CD1c-positive myeloid dendritic cell (primary cell): Measurements from ENCODE around the gene KIF17.
"Not testable (repeated sequence)": the region's sequence is repeated elsewhere in the genome, so short reads cannot be mapped to it uniquely, and the experiment has no call there.

ENCODE experiments used
- DNase-seq: peaks from one replicate; pipeline ENCODE4 v3.0.0-alpha.2; 2016; ENCODE audit errors: extremely low spot score

KIF17 gene

DNA sequence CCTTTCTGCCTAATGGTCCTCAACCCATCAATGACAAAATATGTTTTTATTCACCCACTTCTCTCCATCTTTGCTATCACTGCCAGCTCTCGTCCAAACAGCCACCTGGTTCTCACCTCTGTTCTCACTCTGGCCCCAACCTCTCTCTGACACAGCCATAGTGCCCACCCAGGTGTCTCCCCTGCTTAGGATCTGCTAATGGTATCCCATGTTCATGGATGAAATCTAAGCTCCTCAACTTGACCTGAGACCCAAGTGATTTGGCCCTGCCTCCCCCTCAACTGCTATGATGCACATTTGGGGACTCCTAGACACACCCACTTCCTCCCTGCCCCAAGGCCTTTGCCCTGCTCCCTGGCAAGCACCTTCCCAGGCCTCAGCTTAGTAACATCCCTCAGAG lies 25.9 kb downstream of the KIF17 start:
- no peak for DNase-seq

DNA sequence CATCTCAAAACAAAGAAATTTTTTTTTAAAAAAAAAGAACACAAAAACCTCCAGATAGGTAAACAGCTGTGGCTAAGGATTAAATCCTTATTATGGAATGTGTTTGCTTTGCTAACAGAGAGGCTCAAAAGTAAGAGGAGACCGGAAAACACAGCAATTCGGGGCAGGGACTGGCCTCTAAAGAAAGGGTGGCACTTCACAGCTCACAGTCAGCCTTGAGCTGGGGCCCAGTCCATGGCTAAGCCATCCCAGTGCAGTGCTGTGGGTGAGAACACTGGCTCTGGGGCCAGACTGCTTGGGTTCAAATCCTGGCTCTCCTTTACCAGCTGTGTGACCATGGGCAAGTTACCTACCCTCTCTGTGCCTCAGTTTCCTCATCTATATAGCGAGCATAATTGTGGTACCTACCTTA lies 28.2 kb downstream of the KIF17 start:
- DNase-seq = no peak

DNA sequence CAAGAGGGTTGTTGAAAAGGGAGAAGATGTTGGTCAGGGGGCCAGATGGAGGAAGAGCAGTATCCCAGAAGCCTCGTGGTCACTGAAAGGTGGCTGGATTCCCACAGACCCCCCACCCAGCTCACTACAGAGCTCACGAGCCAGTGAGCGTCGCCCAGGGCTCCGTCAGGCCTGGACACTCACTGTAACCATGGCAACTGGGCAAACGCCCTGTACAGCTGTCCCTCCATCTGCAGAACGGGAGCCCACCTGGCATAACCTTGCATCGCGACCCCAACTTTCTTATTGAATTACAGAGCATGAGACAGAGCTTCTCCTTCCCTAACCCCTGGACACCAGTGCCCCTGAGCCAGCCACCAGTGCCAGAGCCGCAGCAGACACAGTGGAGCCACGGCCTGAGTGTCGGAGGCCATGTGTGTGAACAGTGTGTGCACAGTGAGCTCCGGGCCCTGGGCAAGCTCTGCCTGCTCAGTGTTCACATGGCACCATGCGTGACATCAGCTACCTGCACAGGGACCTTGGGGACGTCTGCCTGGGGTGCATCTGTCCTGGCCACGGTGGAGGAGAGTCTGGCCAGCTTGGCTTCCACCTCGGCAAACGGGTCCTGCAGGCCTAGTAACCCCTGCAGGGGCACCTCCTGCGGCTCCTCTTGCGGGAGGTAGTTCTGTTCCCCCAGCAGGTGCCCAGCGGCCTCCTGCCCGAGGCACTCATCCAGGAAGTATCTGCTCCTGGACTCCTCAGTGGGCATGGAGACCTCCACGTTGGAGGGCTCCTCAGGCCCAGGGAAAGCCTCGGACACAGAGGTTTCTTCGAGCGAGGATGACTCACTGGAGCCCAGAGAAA lies 30.7 kb downstream of the KIF17 start:
- DNase-seq = no peak

DNA sequence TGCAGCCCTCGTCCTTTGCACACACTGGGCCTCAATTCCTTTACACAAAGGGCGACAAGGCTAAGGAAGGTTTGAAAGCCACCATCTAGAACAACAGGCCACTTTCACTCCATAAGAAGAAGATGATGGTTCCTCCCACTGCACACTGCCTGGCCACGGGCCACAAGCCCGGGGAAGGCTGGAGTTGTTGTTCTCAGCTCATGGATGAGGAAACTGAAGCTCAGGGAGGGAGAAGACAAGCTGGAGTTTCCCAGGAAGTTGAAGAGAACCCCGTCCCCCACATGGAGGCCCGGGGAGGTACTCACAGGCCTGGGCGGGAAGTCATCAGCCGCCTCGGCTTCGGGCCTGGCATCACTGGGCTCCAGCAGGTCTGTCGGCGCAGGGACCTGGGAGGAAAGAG lies 32.1 kb downstream of the KIF17 start:
- peak; percentile 44 for DNase-seq

DNA sequence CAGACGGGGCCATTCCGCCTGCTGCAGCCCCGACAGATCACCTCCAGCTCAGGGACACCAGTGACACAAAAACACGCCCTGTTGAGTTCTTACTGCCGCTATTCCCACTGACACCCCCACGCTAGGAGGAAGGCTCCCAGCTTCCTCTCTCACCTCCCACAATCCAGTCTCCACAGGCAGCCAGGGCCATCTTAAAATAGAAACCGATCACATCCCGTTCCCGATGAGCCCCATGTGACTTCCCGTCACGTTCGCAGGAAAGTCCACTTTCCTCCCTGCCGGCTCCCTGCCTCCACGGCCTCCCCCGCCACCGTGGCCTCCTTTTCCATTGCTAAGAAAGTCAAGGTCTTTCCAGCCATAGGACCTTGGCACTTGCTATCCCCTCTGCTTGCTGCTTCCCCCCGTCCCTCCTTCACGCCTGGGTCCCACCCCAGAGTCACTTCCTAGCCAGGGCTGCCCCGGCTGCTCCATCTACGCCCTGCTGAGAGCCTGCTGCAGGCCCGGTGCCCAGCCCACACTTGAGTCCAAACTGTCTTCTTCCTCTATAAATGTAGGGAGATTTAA lies 32.6 kb downstream of the KIF17 start:
- DNase-seq = peak; percentile 70

DNA sequence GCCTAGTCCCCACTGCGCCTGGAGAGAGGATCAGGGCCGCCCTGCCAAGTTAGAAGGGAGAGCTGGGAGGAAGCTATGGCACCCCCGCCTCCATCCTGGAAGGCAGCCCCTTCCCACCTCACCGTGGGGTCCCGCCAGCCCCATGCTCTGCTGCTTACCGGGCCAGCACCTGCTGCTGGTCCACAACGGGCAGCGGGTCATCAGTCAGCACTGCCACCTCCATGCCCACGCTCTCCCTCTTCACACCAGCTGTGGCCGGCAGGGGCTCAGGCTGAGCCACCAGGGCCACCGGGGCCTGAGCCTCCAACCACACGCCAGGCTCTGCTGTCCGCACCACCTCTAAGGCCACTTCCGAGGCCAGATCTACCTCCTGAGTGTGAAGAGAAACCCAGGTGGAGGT lies 33.2 kb downstream of the KIF17 start:
- no peak for DNase-seq

DNA sequence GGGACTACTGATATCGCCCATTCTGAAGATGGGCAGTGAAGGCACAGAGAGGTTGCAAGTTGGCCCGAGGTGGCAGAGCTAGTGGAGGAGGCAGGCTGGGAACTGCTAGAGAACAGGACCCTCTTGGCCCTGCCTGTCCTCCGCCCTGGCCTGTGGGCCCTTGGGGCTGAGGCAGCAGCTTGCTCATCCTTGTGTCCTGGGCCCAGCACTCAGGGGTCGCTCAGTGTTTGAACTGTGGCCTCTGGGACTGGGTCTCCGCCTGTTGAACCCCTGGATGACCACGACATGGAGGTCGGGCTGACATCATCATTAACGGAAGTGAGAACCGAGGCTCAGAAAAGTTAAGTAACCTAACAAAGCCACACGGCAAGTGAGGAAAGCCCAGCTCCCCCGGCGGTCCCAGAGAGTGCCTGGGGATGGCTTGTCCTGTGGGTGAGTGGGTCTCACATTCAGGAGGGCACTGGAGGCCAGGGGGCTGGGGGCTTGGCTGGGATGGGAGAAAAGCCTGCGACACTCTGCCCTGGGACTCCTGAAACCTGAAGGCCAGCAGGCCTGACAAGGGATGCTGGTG lies 33.7 kb downstream of the KIF17 start:
- peak; percentile 32 for DNase-seq

DNA sequence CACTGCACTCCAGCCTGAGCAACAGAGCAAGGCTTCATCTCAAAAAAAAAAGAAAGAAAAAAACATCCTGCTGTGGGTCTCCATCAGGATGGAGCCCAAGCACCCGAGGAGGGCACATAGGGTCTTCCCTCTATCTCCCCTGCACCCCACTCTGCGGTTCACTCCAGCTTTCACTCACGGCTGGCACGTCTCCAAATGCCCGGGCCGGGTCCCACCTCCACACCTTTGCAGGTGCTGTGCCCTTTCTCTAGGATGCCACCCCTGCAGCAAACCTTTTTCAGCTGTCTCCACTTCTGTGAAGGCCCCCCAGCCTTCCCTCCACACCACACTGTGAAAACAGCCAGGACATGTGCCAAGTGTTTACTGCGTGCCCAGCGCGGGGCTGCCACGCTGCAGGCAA lies 34.2 kb downstream of the KIF17 start:
- DNase-seq = no peak

DNA sequence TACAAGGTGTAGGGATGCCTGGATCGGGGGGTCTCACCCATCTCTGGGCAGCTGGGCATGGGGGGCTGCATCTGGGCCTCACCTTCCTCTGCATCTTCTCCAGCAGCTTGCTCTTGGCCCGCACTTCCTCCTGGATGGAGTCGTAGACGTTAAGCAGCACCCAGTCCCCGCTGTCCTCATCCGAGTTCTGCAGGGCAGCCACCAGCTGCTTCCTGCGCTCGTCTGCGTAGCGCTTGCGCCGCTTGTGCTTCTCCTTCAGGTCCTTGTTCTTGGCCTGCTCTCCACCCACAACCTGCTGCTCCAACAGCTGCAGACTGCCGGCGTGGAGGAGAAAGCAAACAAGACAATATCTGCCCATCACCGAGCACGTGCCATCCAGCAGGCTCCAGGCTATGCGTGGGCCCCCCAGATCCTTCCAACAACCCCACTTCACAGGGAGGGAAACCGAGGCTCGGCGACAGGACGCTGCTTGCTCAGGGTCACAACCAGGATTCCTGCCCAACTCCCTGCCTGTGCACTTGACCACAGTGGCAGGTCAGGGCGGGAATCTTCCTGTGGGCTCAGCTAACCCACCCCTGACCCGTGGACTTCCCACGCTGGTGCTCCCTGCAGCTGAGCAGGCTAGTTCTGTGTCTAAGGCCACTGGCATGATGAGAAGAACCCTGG lies 35.1 kb downstream of the KIF17 start:
- DNase-seq = peak; percentile 63

DNA sequence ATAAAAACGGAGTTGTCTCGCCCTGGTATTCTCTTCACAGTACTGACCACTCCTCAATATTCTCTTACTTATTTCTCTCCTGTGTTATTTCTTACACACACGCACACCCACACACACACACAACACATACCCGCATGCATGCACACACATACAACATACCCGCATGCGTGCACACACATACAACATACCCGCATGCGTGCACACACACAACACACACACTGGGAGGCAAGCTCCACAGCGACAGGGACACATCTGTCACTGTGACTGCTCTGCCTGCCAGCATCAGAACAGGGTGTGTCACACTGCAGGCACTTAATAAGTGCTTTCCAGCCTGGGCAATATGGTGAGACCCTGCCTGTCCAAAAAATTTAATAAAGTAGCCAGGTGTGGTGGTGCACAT lies 35.8 kb downstream of the KIF17 start:
- DNase-seq = no peak

DNA sequence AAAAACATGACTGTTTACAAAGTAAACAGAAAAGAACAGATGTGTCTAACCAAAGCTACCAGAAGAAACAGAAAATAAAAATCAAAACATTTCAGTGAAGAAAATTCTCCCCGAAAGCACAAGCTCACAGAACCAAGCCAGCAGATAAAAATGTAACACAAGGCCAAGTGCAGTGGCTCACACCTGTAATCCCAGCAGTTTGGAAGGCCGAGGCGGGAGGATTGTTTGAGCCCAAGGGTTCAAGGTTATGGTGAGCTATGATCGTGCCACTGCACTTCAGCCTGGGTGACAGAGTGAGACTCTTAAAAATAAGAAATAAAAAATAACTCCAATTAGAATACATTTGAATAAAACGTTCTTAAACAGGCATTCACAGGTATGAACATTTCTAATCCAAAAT lies 37.5 kb downstream of the KIF17 start:
- no peak for DNase-seq

DNA sequence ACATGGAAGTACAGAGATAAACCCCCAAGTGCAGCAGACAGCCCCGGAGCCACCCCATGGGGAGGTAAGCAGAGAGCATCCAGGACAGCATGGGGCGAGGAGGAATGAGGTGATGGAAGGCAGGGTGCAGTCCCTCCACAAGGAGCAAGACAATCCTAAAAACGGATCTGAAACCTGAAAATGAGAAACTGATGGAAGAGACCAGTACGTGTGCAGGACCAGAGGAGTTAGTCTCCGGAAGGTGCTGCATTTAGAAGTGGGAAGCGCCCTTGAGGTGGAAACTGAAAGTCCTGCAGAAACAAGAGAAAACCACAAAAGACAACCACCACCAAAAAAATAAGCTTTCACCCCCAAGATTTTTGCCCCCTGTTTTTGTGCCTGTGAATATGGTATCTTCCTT lies 39.2 kb downstream of the KIF17 start:
- peak; percentile 45 for DNase-seq

DNA sequence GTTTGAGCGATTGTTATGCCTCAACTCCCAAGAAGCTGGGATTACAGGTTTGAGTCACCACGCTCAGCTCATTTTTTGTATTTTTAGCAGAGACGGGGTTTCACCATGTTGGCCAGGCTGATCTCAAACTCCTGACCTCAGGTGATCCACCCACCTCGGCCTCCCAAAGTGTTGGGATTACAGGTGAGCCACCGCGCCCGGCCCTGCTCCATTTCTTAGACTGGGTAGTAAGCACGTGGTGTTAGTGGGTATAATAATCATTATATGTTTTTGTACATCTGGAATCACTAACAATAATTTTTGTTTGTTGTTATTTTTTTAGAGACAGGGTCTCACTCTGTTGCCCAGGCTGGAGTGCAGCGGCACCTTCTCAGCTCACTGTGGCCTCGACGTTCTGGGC lies 44.2 kb downstream of the KIF17 start:
- not testable (repeated sequence) for DNase-seq

DNA sequence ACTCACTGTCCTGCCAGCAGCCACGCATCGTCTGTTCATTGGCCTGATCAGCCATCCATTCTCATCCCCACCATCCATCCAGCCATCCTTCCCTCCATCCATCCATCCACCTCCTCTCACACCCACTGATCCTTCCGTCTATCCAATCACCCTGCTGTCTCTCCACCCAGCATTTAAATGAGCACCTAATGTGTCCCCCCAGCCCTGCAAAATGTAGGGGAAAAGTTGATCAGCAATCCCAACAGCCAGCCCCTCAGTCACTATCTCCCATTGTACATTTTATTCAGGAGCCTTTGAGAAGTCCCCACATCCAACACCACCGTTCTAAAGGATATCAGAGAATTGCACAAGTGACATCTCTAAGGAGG lies 45.6 kb downstream of the KIF17 start:
- DNase-seq = no peak

DNA sequence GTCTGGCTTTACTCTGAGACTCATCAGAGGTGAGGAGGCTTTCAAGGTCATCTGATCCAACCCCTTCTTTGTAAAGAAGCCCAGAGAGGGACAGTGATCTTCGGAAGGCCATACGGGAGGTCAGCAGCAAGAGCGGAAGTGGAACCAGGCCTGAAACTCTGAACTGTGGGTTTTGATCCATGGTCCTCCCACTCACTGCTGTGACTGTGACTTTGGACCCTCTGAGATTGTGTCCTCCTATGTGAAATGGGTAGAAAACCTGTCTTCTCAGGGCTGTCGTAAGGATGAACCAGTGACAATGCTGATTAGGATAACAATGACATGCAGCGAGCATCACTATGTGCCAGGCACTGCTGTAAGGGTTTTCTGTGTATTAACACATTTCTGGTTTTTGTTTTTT lies 46.9 kb downstream of the KIF17 start:
- DNase-seq = peak; percentile 9

DNA sequence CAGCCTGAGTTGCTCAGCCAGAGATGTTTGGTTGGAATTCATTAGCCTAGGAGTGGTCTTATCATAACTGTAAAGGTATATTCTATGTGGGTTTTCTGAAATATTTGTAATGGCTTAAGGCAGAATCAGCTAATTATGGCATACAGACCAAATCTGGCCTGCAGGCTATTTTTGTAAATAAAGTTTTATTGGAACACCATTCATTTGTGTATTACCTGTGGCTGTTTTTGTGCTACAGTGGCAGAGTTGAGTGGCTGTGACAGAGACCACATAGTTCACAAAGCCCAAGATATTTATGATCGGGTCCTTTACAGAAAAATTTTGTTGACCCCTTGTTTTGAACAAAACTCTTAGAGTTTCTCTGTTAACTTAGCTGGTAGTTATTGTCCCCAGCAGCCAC lies 49.2 kb downstream of the KIF17 start:
- DNase-seq = no peak

DNA sequence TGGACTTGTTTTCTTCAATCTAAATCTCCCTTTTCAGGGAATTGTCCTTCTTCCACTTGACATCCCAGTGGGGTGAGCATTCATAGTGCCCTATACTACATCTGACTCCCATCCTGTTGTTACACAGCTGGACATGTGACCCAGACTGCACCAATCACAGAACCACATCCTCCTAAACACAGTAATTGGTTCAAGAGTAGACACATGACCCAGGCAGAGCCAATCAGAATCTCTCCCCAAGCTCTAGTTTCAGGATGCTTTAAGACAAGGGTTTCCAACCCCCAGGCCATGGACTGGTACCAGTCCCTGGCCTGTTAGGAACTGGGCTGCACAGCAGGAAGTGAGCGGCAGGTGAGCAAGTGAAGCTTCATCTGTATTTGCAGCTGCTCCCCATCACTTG lies 51.0 kb downstream of the KIF17 start:
- peak; percentile 13 for DNase-seq

DNA sequence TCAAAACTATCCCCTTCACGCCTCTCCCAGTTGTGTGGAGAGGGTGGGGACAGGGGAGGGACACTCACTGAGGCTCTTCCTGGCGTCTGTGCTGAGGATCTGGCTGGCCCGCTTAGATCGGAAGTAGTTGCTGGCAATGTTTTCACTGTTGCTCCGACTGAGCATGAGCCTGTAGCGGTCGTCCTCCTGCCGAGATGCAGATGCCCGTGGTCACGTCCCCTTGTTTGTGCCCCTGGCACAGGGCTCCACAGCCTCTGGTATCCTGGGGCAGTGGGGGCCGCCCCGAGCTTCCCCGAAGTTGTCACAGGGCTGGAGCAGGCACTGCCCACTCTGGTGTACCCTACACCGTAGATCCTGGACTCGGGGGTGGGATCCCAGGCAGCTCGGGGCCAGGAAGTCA lies 51.7 kb downstream of the KIF17 start:
- DNase-seq = no peak

DNA sequence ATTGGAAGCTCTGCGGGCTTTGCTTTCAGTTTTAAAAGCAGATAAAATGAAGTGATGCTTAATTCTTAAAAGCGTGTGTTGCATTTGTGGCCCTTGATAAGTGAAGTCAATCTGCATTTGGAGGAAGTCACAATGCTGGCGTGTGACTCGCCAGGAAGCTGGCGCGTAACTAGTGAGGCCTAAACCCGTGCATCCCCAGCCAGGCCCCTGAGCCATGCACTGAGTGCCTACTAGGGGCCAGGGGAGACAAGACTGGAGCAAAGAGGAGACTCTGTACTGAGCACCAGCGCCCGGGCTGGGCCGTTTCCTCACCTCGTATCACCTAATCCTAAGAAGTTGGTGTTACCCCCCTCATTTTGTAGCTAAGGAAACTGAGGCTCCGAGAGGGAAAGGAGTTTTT lies 52.1 kb downstream of the KIF17 start:
- DNase-seq = no peak

DNA sequence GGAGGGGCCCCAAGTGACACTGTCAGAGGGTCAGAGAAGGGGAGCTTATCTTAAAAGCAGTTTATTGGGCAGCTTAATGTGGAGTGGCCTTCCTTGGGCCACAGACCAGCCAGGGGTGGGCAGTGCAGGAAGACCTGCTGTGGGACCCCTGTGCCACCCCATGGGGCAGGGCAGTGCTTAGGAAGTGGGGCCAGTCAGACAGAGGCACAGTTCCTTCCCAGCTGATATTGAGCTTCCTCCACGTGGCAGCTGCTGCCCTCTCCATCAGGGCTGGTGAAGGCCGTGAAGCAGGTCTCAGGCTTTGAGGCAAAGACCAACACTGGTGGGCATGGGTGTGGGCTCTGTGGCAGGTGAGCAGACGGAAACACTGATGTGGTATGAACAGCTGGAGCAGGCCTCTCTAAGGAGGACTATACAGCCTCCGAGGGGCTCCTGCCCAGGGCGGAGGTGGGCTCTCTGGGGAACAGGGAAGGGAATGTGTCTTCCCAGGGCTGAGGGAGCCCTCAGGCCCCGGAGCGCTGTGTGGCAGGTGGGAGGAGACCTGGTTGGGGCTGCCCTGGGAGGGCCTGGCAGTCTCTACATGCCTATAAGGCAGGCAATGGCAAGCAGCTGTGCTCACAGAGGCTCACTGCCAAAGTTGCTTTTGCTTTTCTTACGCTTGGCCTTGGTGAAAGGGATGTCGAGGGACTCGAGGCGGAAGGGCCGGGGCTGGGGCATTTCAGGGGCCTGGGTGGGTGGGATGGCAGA lies 53.7 kb downstream of the KIF17 start:
- no peak for DNase-seq

DNA sequence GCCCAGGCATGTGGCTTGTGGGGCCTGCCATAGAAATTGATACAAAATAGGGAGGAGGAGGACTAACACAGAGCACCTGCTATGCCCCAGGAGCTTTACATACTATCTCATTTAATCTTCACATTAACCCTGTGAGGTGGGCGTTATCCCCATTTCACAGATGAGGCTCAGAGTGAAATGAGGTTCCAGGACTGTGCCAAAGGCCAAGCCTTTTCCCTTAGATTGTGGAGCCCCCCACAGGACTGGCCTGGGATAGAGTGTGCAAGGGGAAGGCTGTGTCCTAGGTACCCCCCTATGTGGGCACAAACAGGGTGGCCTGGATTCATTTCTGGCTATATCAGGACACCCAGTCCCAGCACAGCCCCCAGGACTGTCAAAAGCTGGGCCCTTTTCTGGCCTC lies 54.4 kb downstream of the KIF17 start:
- DNase-seq = no peak

DNA sequence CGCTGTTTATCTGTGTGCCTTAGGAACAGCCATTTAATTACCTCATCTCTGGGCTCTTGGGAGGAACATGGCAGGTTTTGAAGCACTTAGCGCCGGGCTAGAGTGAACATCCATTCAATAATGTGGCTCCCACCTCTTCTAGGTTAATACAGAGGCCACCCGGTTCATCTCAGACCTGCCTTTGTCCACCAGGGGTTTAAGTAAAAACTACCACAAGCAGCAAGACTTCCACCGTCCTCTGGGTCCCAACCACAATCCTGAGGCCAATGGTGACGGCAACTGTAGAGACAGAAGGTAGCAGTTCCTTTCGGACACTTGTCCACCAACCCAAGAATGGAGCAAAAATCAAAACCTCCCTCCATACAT lies 55.7 kb downstream of the KIF17 start:
- DNase-seq = no peak
